COLO668 (cell line): Measurements from ENCODE around the gene HRC.
"Not testable (repeated sequence)": the region's sequence is repeated elsewhere in the genome, so short reads cannot be mapped to it uniquely, and the experiment has no call there.

ENCODE experiments used
- DNase-seq: peaks from one replicate; lab custom pipeline; 2025; ENCODE audit not compliant: unreplicated experiment; lab: John Stamatoyannopoulos, UW

The HRC gene

GRCh38 chr19:49161987-49162386, 6.8 kb upstream of the HRC start:
- DNase-seq: no peak

GRCh38 chr19:49160450-49161189, 5.4 kb upstream of the HRC start:
- no peak for DNase-seq

- DNase-seq: peak; percentile 80
Measured at GRCh38 chr19:49157445-49158224, 2.4 kb upstream of the HRC start, which contains the start of gene TRPM4. TSS of gene TRPM4 (plus strand) at chr19:49157792. CDS start at chr19:49157867, 75 bp downstream.

GRCh38 chr19:49155820-49156346, 687 bp upstream of the HRC start:
- DNase-seq: no peak

- DNase-seq: no peak
Measured at GRCh38 chr19:49154279-49154678, 917 bp downstream of the HRC start.

GRCh38 chr19:49153167-49153809, 1.9 kb downstream of the HRC start:
- no peak for DNase-seq

GRCh38 chr19:49152119-49152550, 3.1 kb downstream of the HRC start:
- no peak for DNase-seq

- DNase-seq: peak; percentile 85
Measured at GRCh38 chr19:49151267-49152118, 3.7 kb downstream of the HRC start.

GRCh38 chr19:49150944-49151243, 4.3 kb downstream of the HRC start:
- DNase-seq: no peak

GRCh38 chr19:49150106-49150943, 4.9 kb downstream of the HRC start:
- DNase-seq: peak; percentile 87

- DNase-seq: peak; percentile 75
Measured at GRCh38 chr19:49149652-49150105, 5.5 kb downstream of the HRC start.

- DNase-seq: peak; percentile 87
Measured at GRCh38 chr19:49148784-49149651, 6.2 kb downstream of the HRC start.

GRCh38 chr19:49148044-49148682, 7.0 kb downstream of the HRC start:
- no peak for DNase-seq

GRCh38 chr19:49146408-49146770, 8.8 kb downstream of the HRC start:
- DNase-seq: not testable (repeated sequence)

- DNase-seq: peak; percentile 30
Measured at GRCh38 chr19:49145573-49146407, 9.4 kb downstream of the HRC start.

- no peak for DNase-seq
Measured at GRCh38 chr19:49142866-49143335, 12.3 kb downstream of the HRC start.

- DNase-seq: no peak
Measured at GRCh38 chr19:49141352-49141751, 13.8 kb downstream of the HRC start.
